ENCODE data around the gene TSPEAR. TPM values are rescaled to one million over a fixed set of nuclear protein-coding genes. Genes with fewer than 3 reads are reported as not detected.

The TSPEAR gene
- total and polyA plus RNA-seq, 2 of the 13 experiments (the other 11 are each of a cell fraction or from before 2014, with no cell fraction given) = 0.07 to 0.32 TPM

- no peak for TF ChIP-seq ZNF597 (CRISPR knock-in tag; IDR thresholded peaks at IDR 0.05)
- no peak for TF ChIP-seq KAT2B (IDR thresholded peaks at IDR 0.05; ENCODE audit: borderline replicate concordance, low read depth, low read length)
- TF ChIP-seq ZBTB25 (CRISPR knock-in tag; IDR thresholded peaks at IDR 0.05) = no peak
- no peak for TF ChIP-seq NR2F6 (IDR thresholded peaks at IDR 0.05)
- no peak for TF ChIP-seq NR2F6 (CRISPR knock-in tag; IDR thresholded peaks at IDR 0.05)
- TF ChIP-seq MXD4 (CRISPR knock-in tag; IDR thresholded peaks at IDR 0.05) = peak; percentile 59; the same call in 1 of the 2 replicates
- TF ChIP-seq ZNF615 (CRISPR knock-in tag; IDR thresholded peaks at IDR 0.05; ENCODE audit: borderline replicate concordance) = no peak
- TF ChIP-seq ZBTB26 (CRISPR knock-in tag; IDR thresholded peaks at IDR 0.05; ENCODE audit: borderline replicate concordance) = 0 out of 2 replicates have a peak, but pooled peaks have one; percentile 13
- TF ChIP-seq ZNF7 (CRISPR knock-in tag; IDR thresholded peaks at IDR 0.05) = no peak
- no peak for TF ChIP-seq ZFP37 (CRISPR knock-in tag; IDR thresholded peaks at IDR 0.05; ENCODE audit: borderline replicate concordance)
- peak; percentile 73 for TF ChIP-seq PAXIP1 (CRISPR knock-in tag; conservative IDR thresholded peaks at IDR 0.05)
- no peak for TF ChIP-seq TEAD2 (CRISPR knock-in tag; IDR thresholded peaks at IDR 0.05)
- no peak for TF ChIP-seq ZBTB21 (CRISPR knock-in tag; IDR thresholded peaks at IDR 0.05)
- TF ChIP-seq SMARCC2 (IDR thresholded peaks at IDR 0.05) = no peak
- no peak for TF ChIP-seq ZNF280D (CRISPR knock-in tag; IDR thresholded peaks at IDR 0.05)
- no peak for TF ChIP-seq NFYB (CRISPR knock-in tag; IDR thresholded peaks at IDR 0.05)
- peak; percentile 79 for TF ChIP-seq HNF4A (CRISPR knock-in tag; IDR thresholded peaks at IDR 0.05)
- TF ChIP-seq CBX5 (CRISPR knock-in tag; IDR thresholded peaks at IDR 0.05; ENCODE audit: borderline replicate concordance) = 0 out of 2 replicates have a peak, but pooled peaks have one; percentile 36
Measured at GRCh38 chr21:44697811-44698734, 13.3 kb downstream of the TSPEAR start (continued).
